HepG2 (cell line): ENCODE results near the gene TMTC4. TPM values are rescaled to one million over a fixed set of nuclear protein-coding genes. Genes with fewer than 3 reads are reported as not detected.

Experiments used
- ATF3 ChIP-seq: sonication (generic); formaldehyde crosslinking; IDR thresholded peaks from 2 replicates; pipeline ENCODE4 v1.4.0; 2020; ENCODE audit warnings: missing genetic modification reagents
- CCDC6 ChIP-seq: sonication (generic); formaldehyde crosslinking; IDR thresholded peaks from 2 replicates; pipeline ENCODE4 v1.8.1; 2022; ENCODE audit warnings: mild to moderate bottlenecking, missing genetic modification reagents, moderate library complexity
- GLMP ChIP-seq: sonication (generic); formaldehyde crosslinking; IDR thresholded peaks from 2 replicates; pipeline ENCODE4 v1.9.0; 2021; ENCODE audit warnings: missing genetic modification reagents, mild to moderate bottlenecking, borderline replicate concordance
- HCFC1 ChIP-seq: fragments of 150-350 bp; IDR thresholded peaks from 2 replicates; pipeline ENCODE4 v1.6.1; 2014; ENCODE audit warnings: low read depth, low read length
- HDAC6 ChIP-seq: fragments of 200-600 bp; sonication (generic); IDR thresholded peaks from 2 replicates; pipeline ENCODE4 v1.7.0; 2017; ENCODE audit warnings: mild to moderate bottlenecking, antibody characterized with exemption, low read length, low read depth
- HNF4A ChIP-seq: sonication (generic); formaldehyde crosslinking; IDR thresholded peaks from 2 replicates; pipeline ENCODE4 v1.4.0; 2020; ENCODE audit warnings: missing genetic modification reagents
- KLF16 ChIP-seq, 2 experiments: sonication (generic) in 1 of 2; formaldehyde crosslinking in 1 of 2; IDR thresholded peaks; 2 replicates each; pipeline versions ENCODE4 v1.6.1 to v1.8.0; 2016 to 2023; ENCODE audit warnings: missing genetic modification reagents in 2 of 2, missing compliant biosample characterization in 1 of 2
- MED1 ChIP-seq: sonication (generic); formaldehyde crosslinking; IDR thresholded peaks from 2 replicates; pipeline ENCODE4 v1.4.0; 2020; ENCODE audit warnings: missing genetic modification reagents
- MIXL1 ChIP-seq: IDR thresholded peaks from 2 replicates; pipeline ENCODE4 v1.6.1; 2016
- NCOA2 ChIP-seq: sonication (generic); formaldehyde crosslinking; IDR thresholded peaks from 2 replicates; pipeline ENCODE4 v1.8.0; 2022; ENCODE audit warnings: inconsistent platforms
- NFKBIZ ChIP-seq: IDR thresholded peaks from 2 replicates; pipeline ENCODE4 v1.6.1; 2018; ENCODE audit warnings: missing genetic modification reagents, missing compliant biosample characterization
- RERE ChIP-seq: IDR thresholded peaks from 2 replicates; pipeline ENCODE4 v1.6.1; 2016; ENCODE audit warnings: low read depth, missing genetic modification reagents, missing compliant biosample characterization
- TBL1XR1 ChIP-seq: fragments of 150-350 bp; IDR thresholded peaks from 2 replicates; pipeline ENCODE4 v1.6.1; 2014; ENCODE audit warnings: borderline replicate concordance, low read length; ENCODE audit not compliant: partially characterized antibody
- TBP ChIP-seq: sonication (generic); formaldehyde crosslinking; IDR thresholded peaks from 2 replicates; pipeline ENCODE4 v1.5.0; 2020; ENCODE audit warnings: missing genetic modification reagents
- ZBTB20 ChIP-seq: sonication (generic); formaldehyde crosslinking; IDR thresholded peaks from 2 replicates; pipeline ENCODE4 v1.8.1; 2023; ENCODE audit warnings: missing genetic modification reagents, low read depth, mild to moderate bottlenecking, borderline replicate concordance
- ZBTB3 ChIP-seq: sonication (generic); formaldehyde crosslinking; IDR thresholded peaks from 2 replicates; pipeline ENCODE4 v1.4.0; 2020; ENCODE audit warnings: low read depth, mild to moderate bottlenecking, moderate library complexity, missing genetic modification reagents, borderline replicate concordance
- ZBTB49 ChIP-seq: sonication (generic); formaldehyde crosslinking; IDR thresholded peaks from 2 replicates; pipeline ENCODE4 v1.4.0; 2020; ENCODE audit warnings: missing genetic modification reagents, borderline replicate concordance
- ZNF10 ChIP-seq: sonication (generic); formaldehyde crosslinking; IDR thresholded peaks from 2 replicates; pipeline ENCODE4 v1.4.0; 2020; ENCODE audit warnings: mild to moderate bottlenecking, low read depth, missing genetic modification reagents, borderline replicate concordance
- ZNF253 ChIP-seq: sonication (generic); formaldehyde crosslinking; IDR thresholded peaks from 2 replicates; pipeline ENCODE4 v1.8.0; 2022; ENCODE audit warnings: mild to moderate bottlenecking, missing genetic modification reagents, borderline replicate concordance
- ZNF263 ChIP-seq: sonication (generic); formaldehyde crosslinking; IDR thresholded peaks from 2 replicates; pipeline ENCODE4 v1.4.0; 2020; ENCODE audit warnings: missing genetic modification reagents
- polyA plus RNA-seq, 8 experiments: library from polyadenylated mRNA; depleted of rRNA in 3 of 8; stranded (reverse) in 7 of 8; unstranded in 1 of 8; fragments of >200 nt; fragmentation: Illumina TruSeq in 4 of 8; extraction: Trizol in 4 of 8; gene quantifications; 2 replicates each; pipeline versions ENCODE4 v1.2.1 to v1.2.3, GENCODE V29; 2011 to 2016; ENCODE audit warnings: low read depth in 4 of 8, missing spikeins in 1 of 8, mixed read lengths in 1 of 8; ENCODE audit not compliant: insufficient read depth in 1 of 8
- total RNA-seq, 5 experiments: library from RNA; depleted of rRNA; stranded (reverse); fragments of >200 nt; fragmentation: Illumina TruSeq; extraction: Trizol; gene quantifications; 2 replicates each; pipeline ENCODE4 v1.2.3, GENCODE V29; 2016; ENCODE audit warnings: low read depth in 1 of 5

Gene TMTC4
- total and polyA plus RNA-seq, 2 of the 13 experiments (the other 11 are each of a cell fraction or from before 2014, with no cell fraction given): 16.0 to 22.6 TPM

- no peak for TF ChIP-seq TBL1XR1
- TF ChIP-seq HDAC6: no peak
- TF ChIP-seq GLMP: no peak
- 0 out of 2 replicates have a peak, but pooled peaks have one; percentile 2 for TF ChIP-seq CCDC6
- no peak for TF ChIP-seq KLF16 (CRISPR knock-in tag; IDR thresholded peaks at IDR 0.05)
- no peak for TF ChIP-seq TBP
- no peak for TF ChIP-seq MED1 (CRISPR knock-in tag)
- TF ChIP-seq MIXL1 (CRISPR knock-in tag): peak; percentile 21; the same call in 1 of the 2 replicates
- no peak for TF ChIP-seq ZNF253
- TF ChIP-seq ZBTB49 (CRISPR knock-in tag): no peak
- no peak for TF ChIP-seq NFKBIZ (CRISPR knock-in tag)
- no peak for TF ChIP-seq HNF4A (CRISPR knock-in tag)
- peak; percentile 39; the same call in 1 of the 2 replicates for TF ChIP-seq ZNF263 (CRISPR knock-in tag)
- peak; percentile 48; the same call in 1 of the 2 replicates for TF ChIP-seq ATF3 (CRISPR knock-in tag)
- TF ChIP-seq NCOA2 (CRISPR knock-in tag): no peak
- TF ChIP-seq ZBTB20 (CRISPR knock-in tag): no peak
- no peak for TF ChIP-seq HCFC1
- TF ChIP-seq ZNF10: no peak
- no peak for TF ChIP-seq ZBTB3 (CRISPR knock-in tag)
- no peak for TF ChIP-seq RERE
Observed at GRCh38 chr13:100673713-100674571, 653 bp downstream of the TMTC4 start (continued).
